Erythroblast (primary cell): ENCODE results near the gene CHST14.

ENCODE experiments used
- GATA1 ChIP-seq: IDR thresholded peaks from 2 replicates; pipeline ENCODE4 v1.6.1; 2011; ENCODE audit warnings: low read depth, mild to moderate bottlenecking, control low read depth, low read length, moderate library complexity
- POLR2A ChIP-seq: IDR thresholded peaks from 2 replicates; pipeline ENCODE4 v1.6.1; 2011; ENCODE audit warnings: mild to moderate bottlenecking, low read length

DNA sequence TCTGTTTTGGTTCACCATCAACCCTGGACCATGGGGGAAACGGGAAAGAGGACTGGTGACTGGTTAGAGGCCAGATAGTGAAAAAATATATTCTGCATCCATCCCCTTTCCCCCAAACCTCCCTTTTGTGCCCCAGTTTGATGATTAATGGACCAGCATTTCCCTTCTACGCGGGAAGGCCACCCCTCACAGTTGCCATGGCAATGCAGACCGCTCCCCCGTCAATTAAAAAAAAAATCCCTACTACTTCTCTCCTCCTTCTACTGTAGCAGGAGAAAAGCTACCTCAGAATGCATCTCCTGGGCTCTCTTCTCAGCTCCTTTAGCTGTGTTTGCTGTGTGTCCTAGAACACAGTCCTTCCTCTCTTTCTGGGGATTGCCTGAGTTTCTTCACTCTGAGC is 26.0 kb upstream of the CHST14 start:
- TF ChIP-seq POLR2A (no peak), GATA1 (no peak)
